ENCODE measurements around the gene KCTD16.

DNA sequence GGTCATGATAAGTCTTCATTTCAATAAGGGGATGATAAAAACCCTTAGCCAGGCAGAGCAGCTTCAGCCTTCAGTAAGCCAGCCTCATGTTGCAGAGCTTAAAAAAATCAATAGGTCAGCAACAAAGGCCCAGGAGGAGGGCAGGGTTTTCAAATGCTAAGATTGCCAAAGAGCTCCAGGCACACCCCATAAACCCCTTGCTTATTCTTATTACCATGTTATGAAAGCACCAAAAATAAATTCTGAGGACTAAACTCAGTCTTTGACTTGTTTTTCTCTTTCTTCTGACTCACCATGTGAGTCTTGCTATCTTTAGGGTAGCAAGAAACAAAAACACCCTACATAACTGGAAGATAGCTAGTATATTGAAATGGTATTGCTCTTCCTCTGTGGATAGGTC lies 317.1 kb downstream of the KCTD16 start:
- TF ChIP-seq POLR2A (IDR thresholded peaks at IDR 0.05), result no peak
- TF ChIP-seq CTCF (IDR thresholded peaks at IDR 0.05), result no peak
